IMR-90 (cell line): Measurements from ENCODE around the gene GPC6. TPM values are rescaled to one million over a fixed set of nuclear protein-coding genes. Genes with fewer than 3 reads are reported as not detected.

Experiments
- ATAC-seq: fragments of 200-7000 bp; cut with Tn5 transposase; 2 replicates; pipeline ENCODE4 v1.9.1; 2020; ENCODE audit warnings: low read depth, mild to moderate bottlenecking, moderate library complexity
- BruUV-seq: library from RNA; stranded (reverse); fragments of 400-500 nt; replicated peaks from 2 replicates; lab custom pipeline; 2021; lab: Mats Ljungman, UMichigan
- CTCF ChIA-PET: fragments of 300-600 bp; formaldehyde crosslinking; extraction: SDS; loops from one replicate; lab custom pipeline; 2021; ENCODE audit warnings: antibody characterized with exemption; lab: Yijun Ruan, JAX
- POLR2A ChIA-PET: fragments of 300-600 bp; sonication (Branson Sonifier 250); formaldehyde crosslinking; loops from one replicate; lab custom pipeline; 2022; ENCODE audit warnings: antibody characterized with exemption; ENCODE audit not compliant: unreplicated experiment; lab: Charles Lee
- DNase-seq: peaks from one replicate; pipeline ENCODE4 v3.0.0; 2013
- H2AFZ ChIP-seq: replicated peaks from 2 replicates; pipeline ENCODE3; 2013; ENCODE audit warnings: low read length, mild to moderate bottlenecking; ENCODE audit not compliant: poor library complexity
- H2AK5ac ChIP-seq: 2 replicates; pipeline ENCODE4 v1.6.1; 2013; ENCODE audit warnings: low read depth, low read length, inconsistent platforms
- H2AK9ac ChIP-seq: replicated peaks from 2 replicates; pipeline ENCODE3; 2013; ENCODE audit warnings: mild to moderate bottlenecking, low read depth, low read length, moderate library complexity; ENCODE audit not compliant: poor library complexity
- H2BK120ac ChIP-seq: 2 replicates; pipeline ENCODE4 v1.6.1; 2013; ENCODE audit warnings: low read depth, low read length, inconsistent platforms
- H2BK15ac ChIP-seq: 3 replicates; pipeline ENCODE4 v1.6.1; 2013; ENCODE audit warnings: low read depth, low read length, inconsistent platforms
- H2BK20ac ChIP-seq: 2 replicates; pipeline ENCODE4 v1.6.1; 2013; ENCODE audit warnings: low read depth, mild to moderate bottlenecking, inconsistent platforms, low read length, moderate library complexity
- H2BK5ac ChIP-seq: 2 replicates; pipeline ENCODE4 v1.6.1; 2013; ENCODE audit warnings: mild to moderate bottlenecking, low read depth, low read length, inconsistent platforms; ENCODE audit not compliant: poor library complexity, severe bottlenecking
- H3K14ac ChIP-seq: replicated peaks from 2 replicates; pipeline ENCODE4 v1.6.1; 2013; ENCODE audit warnings: low read depth, low read length, inconsistent platforms
- H3K18ac ChIP-seq: 2 replicates; pipeline ENCODE4 v1.6.1; 2013; ENCODE audit warnings: low read depth, low read length, control low read depth
- H3K23ac ChIP-seq: 2 replicates; pipeline ENCODE4 v1.6.1; 2013; ENCODE audit warnings: low read depth, low read length, inconsistent platforms
- H3K27ac ChIP-seq: 2 replicates; pipeline ENCODE4 v1.5.1; 2013; ENCODE audit warnings: mild to moderate bottlenecking, control low read depth, low read length; ENCODE audit not compliant: insufficient read depth
- H3K27me3 ChIP-seq: 2 replicates; pipeline ENCODE4 v1.6.1; 2013; ENCODE audit warnings: low read length; ENCODE audit not compliant: control insufficient read depth, insufficient read depth
- H3K36me3 ChIP-seq: 2 replicates; pipeline ENCODE4 v1.6.1; 2013; ENCODE audit warnings: low read length, mixed read lengths; ENCODE audit not compliant: control insufficient read depth, insufficient read depth
- H3K4ac ChIP-seq: 2 replicates; pipeline ENCODE4 v1.6.1; 2013; ENCODE audit warnings: low read depth, low read length, inconsistent platforms
- H3K4me1 ChIP-seq: 2 replicates; pipeline ENCODE4 v1.6.1; 2013; ENCODE audit warnings: low read length, mixed read lengths; ENCODE audit not compliant: control insufficient read depth, insufficient read depth
- H3K4me2 ChIP-seq: 2 replicates; pipeline ENCODE4 v1.6.1; 2013; ENCODE audit warnings: low read depth, mild to moderate bottlenecking, control low read depth, low read length, moderate library complexity
- H3K4me3 ChIP-seq: 2 replicates; pipeline ENCODE4 v1.5.1; 2013; ENCODE audit warnings: low read depth, mild to moderate bottlenecking, control low read depth, low read length, moderate library complexity; ENCODE audit not compliant: insufficient read depth
- H3K56ac ChIP-seq: 2 replicates; pipeline ENCODE4 v1.6.1; 2013; ENCODE audit warnings: low read length, inconsistent platforms; ENCODE audit not compliant: insufficient read depth; ENCODE audit errors: extremely low read depth
- H3K79me1 ChIP-seq, 2 experiments: 2 replicates each; pipeline ENCODE4 v1.6.1; 2013; ENCODE audit warnings: low read length in 2 of 2, inconsistent platforms in 1 of 2, low read depth in 1 of 2
- H3K9ac ChIP-seq: 2 replicates; pipeline ENCODE4 v1.6.1; 2013; ENCODE audit warnings: low read depth, low read length, control low read depth
- H3K9me1 ChIP-seq: 2 replicates; pipeline ENCODE4 v1.6.1; 2013; ENCODE audit warnings: low read length, inconsistent platforms; ENCODE audit not compliant: insufficient read depth
- H3K9me3 ChIP-seq: 2 replicates; pipeline ENCODE4 v1.6.1; 2013; ENCODE audit warnings: low read length; ENCODE audit not compliant: control insufficient read depth, insufficient read depth
- H4K20me1 ChIP-seq: 2 replicates; pipeline ENCODE4 v1.6.1; 2013; ENCODE audit warnings: low read length, inconsistent platforms; ENCODE audit not compliant: insufficient read depth
- H4K5ac ChIP-seq: 2 replicates; pipeline ENCODE4 v1.6.1; 2013; ENCODE audit warnings: mild to moderate bottlenecking, low read depth, low read length, control low read depth
- H4K8ac ChIP-seq, 2 experiments: 2 replicates each; pipeline ENCODE4 v1.6.1; 2013; ENCODE audit warnings: low read depth in 2 of 2, low read length in 2 of 2, control low read depth in 1 of 2, inconsistent platforms in 1 of 2
- H4K91ac ChIP-seq: 2 replicates; pipeline ENCODE4 v1.6.1; 2013; ENCODE audit warnings: low read depth, low read length, inconsistent platforms; ENCODE audit not compliant: insufficient read depth
- BHLHE40 ChIP-seq: fragments of 150-350 bp; IDR thresholded peaks from 2 replicates; pipeline ENCODE4 v1.6.1; 2016; ENCODE audit warnings: mild to moderate bottlenecking, low read depth, low read length
- CHD1 ChIP-seq: IDR thresholded peaks from 2 replicates; pipeline ENCODE4 v1.6.1; 2012; ENCODE audit warnings: low read depth, low read length, improper control_type of control experiment
- MAZ ChIP-seq: IDR thresholded peaks from 2 replicates; pipeline ENCODE4 v1.6.1; 2012; ENCODE audit warnings: low read depth, mild to moderate bottlenecking, low read length, improper control_type of control experiment, moderate library complexity, borderline replicate concordance
- NFE2L2 ChIP-seq: fragments of 150-350 bp; IDR thresholded peaks from 2 replicates; pipeline ENCODE4 v1.6.1; 2016; ENCODE audit warnings: low read depth, mild to moderate bottlenecking, low read length
- RFX5 ChIP-seq: IDR thresholded peaks from 2 replicates; pipeline ENCODE4 v1.8.0; 2012; ENCODE audit warnings: low read depth, mild to moderate bottlenecking, low read length, moderate library complexity
- SMC3 ChIP-seq: fragments of 150-350 bp; IDR thresholded peaks from 2 replicates; pipeline ENCODE4 v1.6.1; 2016; ENCODE audit warnings: low read depth, mild to moderate bottlenecking, antibody characterized with exemption, low read length, moderate library complexity
- WGBS, 2 experiments: methylation state at CpG; one replicate each; pipeline versions ENCODE4 v1.1.5 to v1.1.7; 2013; ENCODE audit warnings: missing lambda C conversion rate in 2 of 2; ENCODE audit not compliant: insufficient read length in 1 of 2; ENCODE audit errors: extremely low coverage in 2 of 2; 5-methylcytosine and 5-hydroxymethylcytosine counted together
- dilution Hi-C: fragments of 300-500 bp; cut with HindIII; formaldehyde crosslinking; loops from one replicate; pipeline ENCODE4 v1.14.3; 2018; ENCODE audit warnings: low sequenced_read_pairs; ENCODE audit not compliant: unreplicated experiment
- in situ Hi-C: fragments of 300-500 bp; cut with MboI; formaldehyde crosslinking; loops from 3 replicates; pipeline ENCODE4 v1.14.3; 2019; ENCODE audit warnings: low sequenced_read_pairs, inconsistent platforms, mixed read lengths
- intact Hi-C: fragments of 100-400 bp; cut with micrococcal nuclease; formaldehyde crosslinking; loops from 2 replicates; pipeline ENCODE4 v1.10.0; 2022
- polyA plus RNA-seq, 3 experiments: library from polyadenylated mRNA; depleted of rRNA; stranded (reverse); fragments of >200 nt; gene quantifications; 2 replicates each; pipeline ENCODE4 v1.2.3, GENCODE V29; 2012; ENCODE audit warnings: low replicate concordance in 1 of 3
- total RNA-seq: library from RNA; depleted of rRNA; stranded (reverse); fragments of >200 nt; gene quantifications from 2 replicates; pipeline ENCODE4 v1.2.3, GENCODE V29; 2012
- TF ChIP-seq, protein P1 (sequence below): conservative IDR thresholded peaks from 2 replicates; pipeline ENCODE4 v1.5.1; 2012; ENCODE audit warnings: mild to moderate bottlenecking, low read depth, low read length, improper control_type of control experiment

Gene GPC6
- total and polyA plus RNA-seq, 2 of the 4 experiments (the other 2 are of a cell fraction) = 14.9 to 39.4 TPM

DNA sequence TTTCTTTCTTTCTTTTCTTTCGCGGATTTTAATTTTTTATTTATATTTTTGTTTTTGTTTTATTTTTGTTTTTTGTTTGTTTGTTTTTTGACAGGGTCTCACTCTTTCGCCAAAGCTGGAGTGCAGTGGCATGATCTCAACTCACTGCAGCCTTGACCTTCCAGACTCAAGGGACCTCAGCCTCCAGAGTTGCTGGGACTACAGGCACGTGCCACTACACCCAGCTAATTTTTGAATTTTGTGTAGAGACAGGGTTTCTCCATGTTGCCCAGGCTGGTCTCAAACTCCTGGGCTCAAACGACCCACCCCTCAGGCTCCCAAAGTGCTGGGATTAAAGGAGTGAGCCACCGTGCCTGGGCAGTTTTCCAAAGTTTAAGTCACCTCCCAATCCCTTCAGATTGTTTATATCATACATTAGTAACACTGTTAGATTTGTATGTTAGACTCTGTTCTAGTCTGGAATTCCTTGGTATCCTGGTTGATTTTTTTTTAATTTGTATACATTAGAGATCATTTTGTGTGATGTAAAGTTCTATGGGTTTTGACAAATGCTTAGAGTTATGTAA lies 655.6 kb downstream of the GPC6 start:
- H3K36me3 ChIP-seq = peaks cover 2% of the 10 kb centered on the region; the same call in 1 of the 2 replicates
- peak overlapping the region; percentile 86 for H2BK5ac ChIP-seq
- H3K18ac ChIP-seq = peak overlapping the region; percentile 80
- H3K23ac ChIP-seq = peak overlapping the region; percentile 81; the same call in 1 of the 2 replicates
- H4K91ac ChIP-seq = peak overlapping the region; percentile 91
- peak overlapping the region; percentile 66 for H2AK9ac ChIP-seq
- H3K79me1 ChIP-seq = no peaks in the 10 kb centered on the region
- peak overlapping the region; percentile 77 to 87 for H4K8ac ChIP-seq
- intact Hi-C loops (no loop called here), dilution Hi-C loops (no loop called here), in situ Hi-C loops (no loop called here)
- H4K5ac ChIP-seq = peak overlapping the region; percentile 19; the same call in 1 of the 2 replicates
- peak overlapping the region; percentile 64 for H3K14ac ChIP-seq
- no peaks in the 10 kb centered on the region for H3K27me3 ChIP-seq
- WGBS, 2 experiments = no CpG with 5 or more reads among the region's 6 CpGs
- no TSS peak for BruUV-seq
- no peak overlapping the region for H3K4me3 ChIP-seq
- ATAC-seq (peak; percentile 72), DNase-seq (peak; percentile 72)
- peaks cover 2% of the 10 kb centered on the region for H3K9me3 ChIP-seq
- peak overlapping the region; percentile 37; the same call in 1 of the 2 replicates for H2AK5ac ChIP-seq
- H2BK20ac ChIP-seq = peak overlapping the region; percentile 73
- H3K27ac ChIP-seq = peak overlapping the region; percentile 77
- peaks cover 3% of the 10 kb centered on the region; the same call in 1 of the 2 replicates for H3K4me1 ChIP-seq
- H3K56ac ChIP-seq = peak overlapping the region; percentile 58; the same call in 1 of the 2 replicates
- POLR2A ChIA-PET = no interaction called here
- H3K9me1 ChIP-seq = peaks cover 2% of the 10 kb centered on the region; the same call in 1 of the 2 replicates
- TF ChIP-seq NFE2L2 = no peak
- TF ChIP-seq SMC3 = no peak
- no peak for TF ChIP-seq RFX5
- TF ChIP-seq, protein P1, sequence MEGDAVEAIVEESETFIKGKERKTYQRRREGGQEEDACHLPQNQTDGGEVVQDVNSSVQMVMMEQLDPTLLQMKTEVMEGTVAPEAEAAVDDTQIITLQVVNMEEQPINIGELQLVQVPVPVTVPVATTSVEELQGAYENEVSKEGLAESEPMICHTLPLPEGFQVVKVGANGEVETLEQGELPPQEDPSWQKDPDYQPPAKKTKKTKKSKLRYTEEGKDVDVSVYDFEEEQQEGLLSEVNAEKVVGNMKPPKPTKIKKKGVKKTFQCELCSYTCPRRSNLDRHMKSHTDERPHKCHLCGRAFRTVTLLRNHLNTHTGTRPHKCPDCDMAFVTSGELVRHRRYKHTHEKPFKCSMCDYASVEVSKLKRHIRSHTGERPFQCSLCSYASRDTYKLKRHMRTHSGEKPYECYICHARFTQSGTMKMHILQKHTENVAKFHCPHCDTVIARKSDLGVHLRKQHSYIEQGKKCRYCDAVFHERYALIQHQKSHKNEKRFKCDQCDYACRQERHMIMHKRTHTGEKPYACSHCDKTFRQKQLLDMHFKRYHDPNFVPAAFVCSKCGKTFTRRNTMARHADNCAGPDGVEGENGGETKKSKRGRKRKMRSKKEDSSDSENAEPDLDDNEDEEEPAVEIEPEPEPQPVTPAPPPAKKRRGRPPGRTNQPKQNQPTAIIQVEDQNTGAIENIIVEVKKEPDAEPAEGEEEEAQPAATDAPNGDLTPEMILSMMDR = no peak
- TF ChIP-seq BHLHE40 = peak; percentile 74; the same call in 1 of the 2 replicates
- no peak for TF ChIP-seq CHD1
- TF ChIP-seq MAZ = no peak
- peak overlapping the region; percentile 91 for H3K4ac ChIP-seq
- H4K20me1 ChIP-seq = no peaks in the 10 kb centered on the region
- peak overlapping the region; percentile 92 for H2BK120ac ChIP-seq
- peak overlapping the region; percentile 41 for H2AFZ ChIP-seq
- peak overlapping the region; percentile 27; the same call in 1 of the 2 replicates for H3K9ac ChIP-seq
- peak overlapping the region; percentile 18; the same call in 1 of the 2 replicates for H3K4me2 ChIP-seq
- CTCF ChIA-PET = interaction anchor here (0.6 to 1.1 kb wide), 4 partner anchors 9 to 680 kb away, joined by 3 to 7 read pairs (median 4); no protein-coding TSS in a partner anchor
- peak overlapping the region; percentile 61; the same call in 1 of the 3 replicates for H2BK15ac ChIP-seq
